Activated CD4-positive, alpha-beta T cell treated with anti-CD3 and anti-CD28 coated beads, Interleukin-2, Interleukin-4, amounts not matched to agents 100 ng/mL and 50 ng/mL, durations not matched to agents 16 hours and 8 hours (primary cell): ENCODE measurements around the gene A2M.
A peak's percentile ranks its signal among the peaks of the same experiment; 100 is the strongest.

Experiments used
- DNase-seq: peaks from one replicate; pipeline ENCODE4 v3.0.0-alpha.2; 2020; ENCODE audit warnings: low spot score

Gene A2M

DNA sequence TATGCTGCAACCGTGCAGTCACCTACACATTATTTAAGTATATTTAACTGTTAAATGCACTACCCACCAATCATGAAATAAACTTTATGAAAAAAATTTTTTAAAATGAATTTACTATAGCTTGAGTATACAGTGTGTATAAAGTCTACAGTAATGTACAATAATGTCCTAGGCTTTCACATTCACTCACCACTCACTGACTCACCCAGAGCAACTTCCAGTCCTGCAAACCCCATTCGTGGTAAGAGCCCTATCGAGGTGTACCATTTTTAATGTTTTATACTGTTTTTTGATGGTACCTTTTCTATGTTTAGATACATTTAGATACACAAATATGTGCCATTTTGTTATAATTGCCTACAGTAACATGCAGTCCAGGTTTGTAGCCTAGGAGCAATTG, 78.3 kb downstream of the A2M start:
- no peak for DNase-seq

DNA sequence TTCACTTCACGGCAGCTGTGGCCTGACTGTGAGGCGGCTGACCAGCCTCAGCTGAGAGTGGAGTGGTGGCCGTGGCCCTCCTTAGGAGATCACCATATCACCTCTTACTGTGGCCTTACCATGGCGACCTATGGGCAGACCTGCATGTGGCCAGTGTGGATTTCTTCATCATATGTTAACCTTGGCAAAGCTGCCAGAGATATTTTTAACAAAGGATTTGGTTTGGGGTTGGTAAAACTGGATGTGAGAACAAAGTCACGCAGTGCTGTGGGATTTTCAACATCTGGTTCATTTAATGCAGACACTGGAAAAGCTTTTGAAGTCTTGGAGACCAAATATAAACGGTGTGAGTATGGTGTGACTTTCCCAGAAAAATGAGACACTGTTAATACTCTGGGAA, 79.5 kb downstream of the A2M start:
- DNase-seq: no peak

DNA sequence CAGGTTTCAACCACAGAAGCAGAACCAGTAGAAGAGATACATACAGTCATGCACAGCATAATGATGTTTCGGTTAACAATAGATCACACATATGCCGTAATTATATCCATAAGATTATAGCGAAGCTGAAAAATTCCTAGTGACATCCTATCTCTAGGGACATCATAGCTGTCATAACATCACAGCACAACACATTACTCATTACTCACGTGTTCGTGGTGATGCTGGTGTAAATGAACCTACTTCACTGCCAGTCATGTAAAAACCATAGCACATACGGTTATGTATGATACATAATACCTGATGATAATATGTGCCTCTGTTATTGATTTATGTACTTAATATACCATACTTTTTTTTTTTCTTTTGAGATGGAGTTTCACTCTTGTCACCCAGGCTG, 81.6 kb downstream of the A2M start:
- DNase-seq: no peak

DNA sequence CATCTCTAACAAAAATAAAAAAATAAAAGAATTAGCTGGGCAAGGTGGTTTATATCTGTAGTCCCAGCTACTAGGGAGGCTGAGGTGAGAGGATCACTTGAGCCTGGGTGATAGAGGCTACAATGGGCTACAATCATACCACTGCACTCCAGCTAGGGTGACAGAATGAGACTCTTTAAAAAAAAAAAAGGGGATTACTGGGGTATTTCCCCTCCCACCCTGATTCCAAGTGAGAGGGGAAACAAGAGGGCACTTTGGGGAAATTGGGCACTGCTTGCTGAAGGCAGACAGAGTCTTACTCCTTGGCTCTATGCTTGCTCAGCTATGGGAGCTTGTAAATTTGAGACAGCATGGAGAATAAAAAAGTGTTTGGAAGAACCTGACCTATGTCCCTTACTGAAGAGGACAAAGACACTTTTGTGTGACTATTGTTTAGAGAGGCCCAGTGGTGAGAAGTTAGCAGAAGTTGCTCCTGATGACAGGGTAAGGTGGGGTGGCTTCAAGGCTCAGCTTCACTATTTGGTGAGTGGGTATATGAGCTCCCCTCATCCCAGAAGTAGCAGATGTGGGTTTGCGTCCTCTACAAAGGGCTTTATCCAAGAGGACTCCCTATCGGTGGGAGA, 82.3 kb downstream of the A2M start:
- no peak for DNase-seq

DNA sequence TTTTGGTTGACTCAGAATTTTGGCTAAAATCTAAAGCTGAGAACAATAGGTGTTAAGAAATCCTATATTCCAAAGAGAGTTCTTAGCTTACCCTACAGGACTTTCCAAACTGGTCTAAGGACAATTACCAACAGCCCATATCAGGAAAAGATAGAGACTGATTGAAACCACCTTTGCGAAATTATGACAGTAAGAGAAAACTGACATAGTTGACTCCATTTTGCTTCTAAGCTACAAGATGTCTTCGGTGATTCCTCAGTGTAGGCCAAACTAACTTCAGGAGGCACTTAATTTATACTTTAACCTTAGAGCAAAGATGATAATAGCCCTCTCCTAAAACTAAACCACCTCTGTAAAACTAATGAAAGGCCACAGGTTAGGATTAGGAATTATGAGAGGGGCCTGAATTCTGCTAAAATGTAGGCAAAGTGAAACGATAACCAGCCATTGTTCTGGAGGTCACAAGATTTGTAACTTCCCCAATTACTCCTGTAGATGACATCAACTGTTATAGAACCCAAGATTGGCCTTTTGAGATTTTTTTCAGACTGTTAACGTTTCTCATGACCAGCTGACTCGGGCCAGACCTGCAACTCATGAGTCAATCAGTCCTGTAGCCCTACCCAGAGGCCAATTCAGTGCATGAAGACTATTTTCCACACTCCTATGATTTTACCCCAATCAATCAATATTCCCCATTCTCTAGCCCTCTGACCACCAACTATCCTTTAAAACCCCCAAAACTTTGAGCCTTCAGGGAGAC, 83.3 kb downstream of the A2M start:
- no peak for DNase-seq

DNA sequence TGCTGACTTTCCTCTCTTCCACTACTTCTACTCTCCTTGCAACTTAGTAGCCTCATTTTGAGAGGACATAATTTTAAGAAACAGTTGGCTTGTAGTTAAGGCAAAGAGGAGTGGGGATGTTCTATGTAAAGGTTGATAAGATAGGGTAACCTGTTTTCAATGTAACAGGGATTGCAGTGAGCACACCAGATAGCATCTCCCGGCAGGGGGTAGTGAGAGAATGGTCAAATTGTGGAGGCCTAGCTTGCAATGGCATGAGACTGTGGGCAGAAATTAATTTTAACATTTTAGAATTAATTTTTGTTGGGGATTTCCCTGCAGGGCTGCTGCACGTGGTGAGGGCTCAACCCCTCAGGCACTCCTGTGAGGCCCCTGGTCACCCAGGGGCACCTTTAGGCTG, 84.9 kb downstream of the A2M start:
- DNase-seq: no peak

DNA sequence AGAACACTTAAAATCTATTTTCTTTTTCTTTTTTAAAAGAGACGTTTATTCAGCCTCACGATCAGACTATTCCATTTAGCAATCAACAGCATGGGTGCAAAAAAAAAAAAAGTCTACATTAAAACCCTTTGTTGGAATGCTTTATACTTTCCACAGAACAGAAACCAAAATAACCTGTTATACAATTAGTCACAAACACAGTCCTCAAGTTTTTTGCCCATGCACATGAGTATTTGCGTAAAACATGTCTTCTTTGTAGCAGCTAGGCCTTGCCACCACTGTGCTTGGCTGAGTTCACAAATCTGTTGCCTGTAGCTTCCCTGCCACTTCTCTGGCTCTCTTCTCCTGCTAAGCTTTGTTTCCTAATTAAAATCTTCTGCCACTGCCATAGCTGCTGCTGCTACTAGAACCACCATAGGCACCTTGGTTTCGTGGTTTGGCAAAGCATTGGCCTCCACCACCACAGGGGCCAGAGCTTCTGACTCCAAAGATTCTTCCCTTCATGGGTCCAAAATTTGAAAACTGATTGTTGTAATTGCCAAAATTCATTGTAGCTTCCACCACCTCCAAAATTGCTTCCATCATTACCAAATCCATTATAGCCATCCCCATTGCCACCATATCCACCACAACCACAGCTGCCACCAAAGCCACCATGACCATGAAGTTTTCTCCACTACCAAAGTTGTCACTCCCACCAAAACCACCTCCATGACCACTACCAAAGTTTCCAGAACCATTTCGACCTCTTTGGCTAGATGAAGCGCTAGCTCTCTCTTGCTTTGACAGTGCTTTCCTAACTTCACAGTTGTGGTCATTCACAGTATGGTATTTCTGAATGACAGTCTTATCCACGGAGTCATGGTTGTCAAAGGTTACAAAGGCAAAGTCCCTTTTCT, 88.3 kb downstream of the A2M start:
- DNase-seq: peak; percentile 46

DNA sequence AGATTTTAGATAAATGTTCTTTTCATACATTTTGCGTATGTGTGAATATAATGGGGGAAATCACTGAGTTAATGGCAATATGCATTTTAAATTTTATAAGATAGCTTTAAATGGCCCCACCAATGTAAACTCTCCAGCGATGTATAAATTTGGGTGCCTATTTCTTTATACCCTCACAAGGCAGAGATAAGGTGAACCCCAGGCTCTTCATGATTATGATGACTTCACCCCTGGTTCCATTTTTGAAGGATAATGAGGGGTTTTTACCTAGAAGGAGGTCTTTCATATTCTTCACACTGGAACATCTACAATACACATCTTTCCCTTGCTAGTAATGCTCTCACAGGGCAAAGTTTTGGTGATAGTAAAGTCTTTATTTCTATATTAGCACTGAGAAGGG, 91.2 kb downstream of the A2M start:
- no peak for DNase-seq

DNA sequence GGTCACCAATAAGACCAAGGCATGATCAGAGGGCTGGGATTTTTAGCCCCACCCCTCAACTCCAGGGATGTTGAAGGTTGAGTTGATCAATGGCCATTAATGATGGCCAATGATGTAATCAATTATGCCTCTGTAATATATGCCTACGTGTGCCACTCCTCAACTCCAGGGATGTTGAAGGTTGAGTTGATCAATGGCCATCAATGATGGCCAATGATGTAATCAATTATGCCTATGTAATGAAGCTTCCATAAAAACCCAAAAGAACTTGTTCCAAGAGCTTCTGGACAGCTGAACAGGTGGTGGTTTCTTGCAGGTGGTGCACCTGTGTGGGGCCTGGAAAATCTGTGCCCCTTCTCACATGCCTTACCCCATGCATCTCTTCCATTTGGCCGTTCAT, 93.1 kb downstream of the A2M start:
- no peak for DNase-seq
